GM12875 (cell line): ENCODE measurements around the gene TCP11L1.
A peak's percentile ranks its signal among the peaks of the same experiment; 100 is the strongest.
"Not testable (repeated sequence)": the region's sequence is repeated elsewhere in the genome, so short reads cannot be mapped to it uniquely, and the experiment has no call there.

Experiments used
- H3K4me3 ChIP-seq: one replicate; pipeline ENCODE4 v1.5.1; 2011; ENCODE audit warnings: low read depth, low read length, control low read depth
- CTCF ChIP-seq: IDR thresholded peaks from 2 replicates; pipeline ENCODE4 v1.5.1; 2011; ENCODE audit warnings: low read depth, mild to moderate bottlenecking, control low read depth, inconsistent platforms, low read length, moderate library complexity, borderline replicate concordance; ENCODE audit not compliant: insufficient read depth

Gene TCP11L1

GRCh38 chr11:33027846-33028536 is 11.4 kb upstream of the TCP11L1 start:
- no peak for TF ChIP-seq CTCF
- no peak overlapping the region for H3K4me3 ChIP-seq

GRCh38 chr11:33028537-33028914 is 10.8 kb upstream of the TCP11L1 start:
- TF ChIP-seq CTCF, result no peak
- H3K4me3 ChIP-seq, result no peak overlapping the region

DNA sequence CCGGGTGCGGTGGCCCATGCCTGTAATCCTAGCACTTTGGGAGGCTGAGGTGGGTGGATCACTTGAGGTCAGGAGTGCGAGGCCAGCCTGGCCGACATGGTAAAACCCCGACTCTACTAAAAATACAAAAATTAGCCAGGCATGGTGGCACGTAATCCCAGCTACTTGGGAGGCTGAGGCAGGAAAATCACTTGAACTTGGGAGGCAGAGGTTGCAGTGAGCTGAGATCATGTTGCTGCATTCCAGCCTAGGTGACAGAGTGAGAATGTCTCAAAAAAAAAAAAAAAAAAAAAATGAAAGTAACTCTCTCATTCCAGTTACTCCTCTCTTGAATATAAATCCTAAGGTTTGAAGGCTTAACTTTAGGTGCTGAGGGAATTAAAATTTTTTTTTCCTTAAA is 10.2 kb upstream of the TCP11L1 start:
- H3K4me3 ChIP-seq, result not testable (repeated sequence)

GRCh38 chr11:33033493-33033892 is 5.9 kb upstream of the TCP11L1 start:
- TF ChIP-seq CTCF, result no peak
- H3K4me3 ChIP-seq, result no peak overlapping the region

GRCh38 chr11:33035011-33035410 is 4.4 kb upstream of the TCP11L1 start:
- H3K4me3 ChIP-seq, result no peak overlapping the region
- no peak for TF ChIP-seq CTCF

- TF ChIP-seq CTCF, result no peak
- peak overlapping the region; percentile 84 for H3K4me3 ChIP-seq
These were observed 875 bp downstream of the TCP11L1 start for GRCh38 chr11:33040033-33040861.

GRCh38 chr11:33040862-33041453 is 1.6 kb downstream of the TCP11L1 start:
- peak overlapping the region; percentile 84 for H3K4me3 ChIP-seq
- no peak for TF ChIP-seq CTCF
